Stimulated activated CD4-positive, alpha-beta T cell treated with anti-CD3 and anti-CD28 coated beads, Interleukin-4, amount 100 ng/mL, for 1 hour (primary cell): ENCODE measurements around the gene DSCAM.
"Not testable (repeated sequence)": the region's sequence is repeated elsewhere in the genome, so short reads cannot be mapped to it uniquely, and the experiment has no call there.

Experiments
- DNase-seq: peaks from one replicate; pipeline ENCODE4 v3.0.0-alpha.2; 2020

DSCAM gene

DNA sequence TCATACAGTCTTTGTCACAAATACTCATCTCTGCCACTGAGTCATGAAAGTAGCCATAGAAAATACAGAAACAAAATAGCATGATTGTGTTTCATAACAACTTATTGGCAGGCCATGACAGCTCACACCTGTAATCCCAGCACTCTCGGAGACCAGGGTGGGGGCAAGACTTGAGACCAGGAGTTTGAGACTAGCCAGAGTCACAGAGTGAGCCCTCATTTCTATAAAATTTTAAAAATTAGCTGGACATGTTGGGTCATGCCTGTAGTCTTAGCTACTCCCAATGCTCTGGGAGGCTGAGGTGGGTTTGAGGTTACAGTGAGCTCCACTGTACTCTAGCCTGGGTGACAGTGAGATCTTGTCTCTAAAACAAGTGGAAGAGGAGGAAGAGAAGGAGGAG, 568.6 kb downstream of the DSCAM start:
- DNase-seq = no peak

DNA sequence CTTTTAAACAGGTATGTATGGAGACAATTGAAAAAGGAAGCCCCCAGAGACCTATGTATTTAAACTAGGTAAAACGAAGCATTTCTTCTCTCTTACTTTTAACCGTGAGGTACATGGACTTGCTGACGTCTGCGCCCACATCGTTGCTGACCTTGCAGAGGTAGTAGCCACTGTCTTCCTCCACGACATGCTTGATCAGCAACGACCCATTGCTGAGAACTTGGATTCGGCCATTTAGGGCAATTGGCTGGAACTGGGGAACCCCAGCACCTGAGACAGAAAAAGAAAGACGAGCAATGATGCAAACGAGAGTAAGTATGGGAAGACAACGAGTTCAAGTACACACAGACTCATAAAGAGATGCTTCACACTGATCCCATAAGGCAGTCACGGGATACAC, 571.0 kb downstream of the DSCAM start:
- no peak for DNase-seq

DNA sequence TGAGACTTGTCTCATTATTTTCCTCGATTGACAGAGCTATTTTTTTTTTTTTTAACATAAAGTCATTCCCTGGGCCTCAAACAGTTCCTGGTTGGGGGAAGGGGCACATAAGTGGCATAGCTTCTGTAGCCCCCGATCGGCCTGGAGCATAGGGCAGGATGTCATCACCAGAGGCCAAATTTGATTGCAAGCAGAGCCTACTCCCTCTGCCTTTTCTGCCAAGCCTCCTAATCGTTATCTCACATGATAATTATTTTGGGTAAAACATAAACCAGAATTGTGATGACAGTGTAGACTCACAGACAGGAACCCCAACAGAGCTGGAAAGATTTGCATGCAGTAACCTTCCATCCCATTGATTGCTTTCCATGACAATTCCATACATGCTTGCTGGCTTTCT, 574.9 kb downstream of the DSCAM start:
- DNase-seq = no peak

DNA sequence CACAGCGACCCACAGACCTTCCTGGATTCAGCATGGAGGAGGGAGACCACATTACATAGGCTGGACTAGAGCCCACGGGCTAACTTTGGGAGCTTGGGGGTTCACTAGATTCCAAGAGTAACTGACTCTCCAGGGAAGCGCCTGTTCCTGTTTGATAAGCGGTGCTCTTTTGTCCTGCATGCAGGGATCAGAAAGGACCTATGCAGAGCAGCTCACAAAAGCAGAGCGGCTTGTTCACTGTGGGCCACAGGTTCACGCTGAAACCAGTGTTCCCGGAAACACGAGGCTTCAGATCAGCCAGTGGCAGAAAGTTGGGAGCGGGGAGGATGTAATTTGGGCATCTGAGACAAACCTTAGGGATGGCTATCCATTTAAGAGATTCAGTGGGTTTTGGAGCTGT, 575.8 kb downstream of the DSCAM start:
- no peak for DNase-seq

DNA sequence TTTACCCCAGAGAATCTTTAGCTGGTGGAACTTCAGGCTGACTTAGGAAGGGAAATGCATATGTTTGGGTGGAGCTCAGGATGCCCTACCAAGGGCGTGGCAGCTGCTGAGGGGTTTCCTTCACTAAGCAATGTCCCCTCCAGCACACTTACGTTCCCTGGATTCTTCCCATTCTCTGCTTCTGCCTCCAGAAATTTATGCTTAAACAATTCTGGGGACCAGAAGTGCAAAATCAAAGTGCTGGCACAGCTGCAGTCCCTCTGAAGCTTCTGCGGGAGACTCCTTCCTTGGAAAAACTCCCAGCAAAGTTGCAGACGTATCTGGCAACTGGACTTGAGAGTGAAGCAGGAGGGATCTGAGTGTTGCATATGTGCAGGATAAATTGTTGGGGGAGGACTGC, 576.9 kb downstream of the DSCAM start:
- DNase-seq = no peak

DNA sequence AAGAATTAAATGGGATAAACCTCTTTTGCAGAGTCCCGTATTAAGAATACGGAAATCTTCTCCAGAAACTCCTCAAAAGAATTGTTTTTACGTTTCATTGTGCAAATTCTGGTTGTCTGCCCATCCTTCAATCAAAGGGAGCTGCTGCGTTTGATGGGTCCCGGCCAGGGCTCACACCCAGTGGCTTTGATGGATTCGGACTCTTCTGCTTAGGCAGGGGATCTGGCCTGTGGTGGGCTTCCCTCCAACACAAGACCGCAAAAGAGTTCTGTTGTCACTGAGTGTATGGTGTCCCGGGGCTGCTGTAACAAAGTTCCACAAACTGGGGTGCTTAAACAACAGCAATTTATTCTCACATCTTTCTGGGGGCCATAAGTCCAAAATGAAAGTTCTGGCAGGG, 577.7 kb downstream of the DSCAM start:
- DNase-seq = no peak

DNA sequence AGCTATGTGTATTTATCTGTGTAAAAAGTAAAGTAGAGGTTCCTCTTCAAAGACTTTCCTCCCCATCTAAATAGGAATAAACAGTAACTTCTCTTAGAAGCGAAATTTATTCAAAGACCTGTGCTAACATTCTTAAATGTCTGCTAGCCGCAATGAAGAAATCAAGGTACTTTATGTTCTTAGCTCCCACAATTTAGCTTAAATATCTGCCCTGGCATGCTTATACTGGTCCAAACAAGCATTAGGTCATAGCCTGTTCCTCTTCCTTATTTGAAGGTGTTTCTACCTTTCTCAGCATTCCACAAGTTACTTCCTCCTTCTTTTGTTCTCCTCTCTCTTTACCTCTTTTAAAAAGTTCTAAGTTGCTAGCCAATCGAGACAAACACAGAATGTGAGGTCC, 588.5 kb downstream of the DSCAM start:
- not testable (repeated sequence) for DNase-seq

DNA sequence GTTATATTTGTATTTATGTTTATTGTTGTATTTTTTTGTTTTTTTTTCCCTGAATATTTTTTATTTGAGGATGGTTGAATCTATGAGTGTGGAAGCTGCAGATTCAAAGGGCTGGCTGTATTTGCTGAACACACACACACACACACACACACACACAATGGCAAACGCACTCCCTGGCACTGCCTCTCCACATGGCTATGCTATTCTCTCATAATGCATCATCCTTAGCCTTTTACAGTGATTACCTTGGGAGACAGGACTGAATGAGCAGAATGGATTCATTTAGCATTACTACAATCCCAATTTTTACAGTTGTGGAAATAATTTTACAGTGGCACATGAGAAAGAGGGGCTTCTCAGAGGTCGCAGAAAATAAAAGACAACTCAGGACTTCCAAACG, 589.6 kb downstream of the DSCAM start:
- no peak for DNase-seq

DNA sequence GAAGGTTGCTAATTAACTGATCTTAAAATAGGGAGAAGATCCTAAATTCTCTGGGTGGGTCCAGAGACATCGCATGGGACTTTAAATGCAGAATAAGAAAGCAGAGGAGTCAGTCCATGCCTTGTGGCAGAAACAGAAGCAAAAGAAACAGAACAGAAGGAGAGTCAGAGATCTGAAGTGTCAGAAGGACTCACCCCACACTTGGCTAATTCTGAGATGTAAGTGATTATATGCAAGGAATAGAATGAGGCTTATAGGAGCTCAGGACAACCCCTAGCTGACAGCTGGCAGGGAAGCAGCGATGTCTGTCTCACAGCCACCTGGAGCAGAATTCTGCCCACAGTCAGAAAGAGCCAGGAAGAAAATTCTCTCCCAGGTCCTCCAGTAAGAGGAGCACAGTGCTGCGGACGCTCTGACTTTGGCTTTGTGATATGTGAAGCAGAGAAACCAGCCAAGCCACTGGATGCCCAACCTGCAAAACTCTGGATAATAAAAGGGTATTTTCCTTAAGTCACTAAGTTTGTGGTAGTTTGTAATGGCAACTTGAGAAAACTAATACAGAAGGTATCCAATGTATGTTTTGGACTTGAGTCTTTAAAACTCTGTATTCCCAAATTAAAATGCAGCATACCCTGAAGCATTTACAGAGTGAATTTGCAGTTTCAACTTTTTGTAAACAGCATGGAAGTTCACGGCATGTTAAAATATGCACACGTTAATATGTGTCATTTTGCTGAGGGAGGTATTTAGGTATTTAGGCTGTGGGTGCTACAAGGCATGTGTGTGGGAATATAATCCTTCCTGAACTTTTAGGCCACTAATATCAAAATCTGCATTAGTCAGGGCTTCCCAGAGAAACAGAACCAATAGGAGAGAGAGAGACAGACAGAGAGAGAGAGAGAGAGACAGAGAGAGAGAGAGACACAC, 591.2 kb downstream of the DSCAM start:
- no peak for DNase-seq

DNA sequence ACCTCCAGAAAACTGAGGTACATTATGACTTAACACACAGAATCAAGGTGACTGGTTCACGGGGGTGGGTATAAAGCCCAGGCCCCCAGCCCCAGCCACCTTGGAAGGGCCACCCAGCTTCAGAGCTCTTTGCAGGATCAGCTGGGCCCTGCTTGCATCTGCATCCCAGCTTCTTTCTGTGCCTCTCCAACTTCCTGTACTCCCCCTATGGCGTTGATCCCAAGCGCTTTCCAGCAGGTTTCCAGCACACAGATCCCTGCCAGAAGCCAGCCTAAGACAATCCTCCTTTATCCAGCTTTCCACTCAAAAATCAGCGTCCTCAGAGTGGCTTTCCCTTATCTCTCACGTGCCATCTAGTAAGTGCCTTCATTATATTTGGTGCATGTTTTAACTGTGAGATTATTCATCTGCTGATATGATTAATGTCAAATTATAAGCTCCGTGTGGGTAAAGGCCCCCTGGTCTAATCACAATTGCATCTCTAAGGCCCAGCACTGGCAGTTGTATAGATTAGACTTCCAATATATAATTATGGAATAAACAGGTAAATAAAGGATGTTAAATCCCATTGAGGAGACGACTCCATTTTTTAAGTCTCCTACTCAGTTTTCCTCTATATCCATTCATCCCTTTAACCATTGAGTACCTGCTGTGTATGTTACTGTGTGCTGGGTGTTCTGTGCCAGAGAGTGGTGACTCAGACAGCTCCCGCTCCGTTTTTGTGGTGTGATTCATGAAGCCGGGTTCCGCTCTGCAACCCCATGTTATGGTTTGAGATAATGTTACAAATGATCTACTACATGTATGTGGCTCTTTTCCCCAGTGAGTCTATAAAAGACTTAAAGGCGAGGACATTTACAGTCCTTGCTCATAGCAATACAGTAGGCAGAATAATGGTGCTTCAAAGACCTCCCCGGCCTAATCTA, 592.2 kb downstream of the DSCAM start:
- no peak for DNase-seq

DNA sequence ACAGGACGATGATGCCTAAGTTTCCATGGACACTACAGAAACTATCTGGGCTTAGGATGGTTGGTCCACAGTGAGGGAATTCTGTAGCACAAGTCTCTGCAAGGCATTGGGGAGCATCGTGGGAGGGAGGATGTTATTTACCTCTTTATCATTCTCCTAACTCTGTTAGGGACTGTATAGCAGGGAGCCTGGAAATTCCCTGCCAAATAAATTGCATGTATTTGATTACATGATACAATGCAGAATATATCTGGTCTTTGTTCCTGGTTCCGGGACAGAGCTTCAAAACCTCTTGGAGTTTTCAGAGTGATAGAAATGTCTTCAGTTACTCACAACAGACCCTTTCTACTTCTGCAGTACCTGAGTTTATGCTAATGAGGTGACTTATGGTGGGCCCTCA, 593.8 kb downstream of the DSCAM start:
- DNase-seq = no peak

DNA sequence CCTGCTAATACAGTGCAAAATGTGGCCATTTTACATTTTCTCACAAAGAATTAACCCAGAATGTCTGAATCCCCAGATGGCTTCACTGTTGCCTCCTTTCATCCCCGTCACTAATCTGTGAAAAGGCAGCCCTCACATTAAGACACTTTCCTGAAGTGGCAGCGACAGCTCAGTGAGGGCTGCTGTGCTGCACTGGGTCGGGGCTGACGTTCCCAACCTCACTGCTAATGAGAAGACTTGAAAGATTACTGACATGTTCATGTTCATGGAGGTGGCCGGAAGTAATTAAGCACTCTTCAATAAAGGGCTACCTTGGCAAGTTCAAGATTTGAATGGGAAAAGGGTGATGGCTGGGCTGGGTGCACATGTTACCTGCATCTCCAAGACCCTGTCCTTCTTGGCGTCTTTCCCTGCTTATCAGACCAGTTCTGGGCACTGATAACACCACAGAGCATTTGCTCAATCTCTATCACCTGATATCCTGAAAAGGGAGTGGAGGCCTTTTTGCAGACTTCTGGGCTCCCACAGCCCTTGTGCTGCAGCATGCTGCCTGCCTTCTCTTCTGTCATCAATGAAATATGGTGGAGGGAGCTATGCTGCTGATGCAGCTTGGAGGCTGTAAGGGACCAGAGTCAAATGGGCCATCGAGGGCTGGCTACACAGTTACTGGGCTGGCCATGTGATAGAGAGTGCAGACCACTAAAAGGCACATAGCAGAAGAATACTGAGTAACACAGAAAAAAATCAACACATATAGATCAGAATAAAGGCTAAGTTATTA, 596.3 kb downstream of the DSCAM start:
- DNase-seq = no peak

DNA sequence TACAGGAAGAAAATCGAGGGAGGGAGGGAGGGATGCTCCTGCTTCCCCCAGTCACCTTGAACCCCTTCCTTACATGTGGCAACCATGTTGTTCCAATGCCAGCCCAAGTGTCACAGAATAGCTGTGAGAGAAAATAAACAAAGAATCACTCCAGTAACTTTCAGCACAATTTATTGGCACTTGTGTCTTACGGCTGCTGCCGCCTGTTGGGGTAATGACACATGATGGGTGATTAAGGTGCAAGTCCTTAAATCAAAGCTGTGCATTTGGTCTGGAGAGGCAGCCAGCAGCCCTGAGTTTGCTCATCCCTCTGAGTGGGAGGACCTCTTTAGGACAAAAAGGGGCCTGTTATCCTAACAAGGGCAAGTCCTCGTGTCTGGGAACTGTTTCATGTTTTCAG, 602.0 kb downstream of the DSCAM start:
- DNase-seq = no peak

DNA sequence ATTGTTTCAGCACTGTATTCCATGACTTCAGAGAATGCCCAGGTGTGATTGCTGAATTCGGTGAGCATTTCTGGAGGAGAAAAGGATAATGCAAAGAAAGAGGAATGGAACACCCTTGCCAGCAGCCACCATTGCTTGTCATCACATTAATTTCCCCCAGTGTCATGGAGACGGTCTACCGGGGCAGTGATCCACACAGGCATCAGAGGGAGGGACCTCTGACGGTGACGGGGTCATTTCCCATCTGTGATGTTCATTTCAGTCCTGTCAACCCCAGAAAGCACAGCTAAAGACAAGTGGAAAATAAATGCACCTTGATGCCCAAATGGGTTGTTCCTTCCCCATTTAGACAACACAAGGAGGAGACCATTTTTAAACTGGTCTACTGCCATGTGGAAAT, 603.3 kb downstream of the DSCAM start:
- no peak for DNase-seq

DNA sequence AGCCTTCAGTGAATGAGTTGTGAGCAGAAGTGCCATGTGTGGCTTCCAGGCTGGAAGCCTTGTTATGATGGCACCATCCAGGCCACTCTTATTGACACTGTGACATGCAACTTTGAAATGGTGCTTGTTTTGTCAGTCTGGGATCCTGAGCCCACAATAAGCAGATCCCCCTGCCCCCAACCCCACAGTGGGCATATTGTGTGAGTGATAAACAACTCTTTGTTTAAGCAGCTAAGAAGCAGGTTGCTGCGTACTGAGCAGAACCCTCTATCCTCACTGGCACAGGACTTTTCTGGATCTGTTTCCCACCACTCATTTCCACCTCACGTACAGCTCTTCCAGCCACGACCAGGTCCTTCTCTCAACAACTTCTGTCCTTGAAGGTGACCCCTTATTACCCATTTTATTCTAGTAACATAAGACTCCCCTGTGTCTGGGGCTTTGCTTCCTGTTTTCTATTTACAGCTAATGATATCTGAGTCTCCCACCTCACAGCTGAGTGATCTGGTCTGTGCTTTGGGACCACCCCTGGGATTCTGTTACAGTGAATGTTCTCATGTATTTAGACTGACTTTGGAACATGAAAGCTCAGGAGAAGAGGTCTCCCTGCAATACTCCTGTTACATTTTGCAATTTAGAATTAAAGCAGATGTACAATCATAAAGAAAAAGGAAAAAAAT, 604.2 kb downstream of the DSCAM start:
- DNase-seq = no peak

DNA sequence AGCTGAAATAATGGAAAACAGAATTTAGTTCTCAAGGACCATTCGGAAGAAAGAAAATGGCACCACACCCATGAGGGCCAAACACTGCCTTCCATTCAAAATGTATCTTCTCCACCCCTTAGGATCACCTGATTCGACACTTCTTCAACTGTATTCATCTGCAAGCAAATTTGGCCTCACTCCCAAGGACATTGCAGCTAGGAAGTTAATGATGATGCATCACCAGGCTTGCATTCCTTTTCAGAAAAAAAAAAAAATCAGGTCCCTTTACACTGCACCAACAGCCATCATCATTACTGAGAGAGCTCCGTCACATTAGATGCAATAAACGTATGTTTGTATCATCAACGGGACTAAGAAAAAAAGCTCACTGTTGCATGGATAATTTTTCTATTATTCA, 611.4 kb downstream of the DSCAM start:
- DNase-seq = no peak

DNA sequence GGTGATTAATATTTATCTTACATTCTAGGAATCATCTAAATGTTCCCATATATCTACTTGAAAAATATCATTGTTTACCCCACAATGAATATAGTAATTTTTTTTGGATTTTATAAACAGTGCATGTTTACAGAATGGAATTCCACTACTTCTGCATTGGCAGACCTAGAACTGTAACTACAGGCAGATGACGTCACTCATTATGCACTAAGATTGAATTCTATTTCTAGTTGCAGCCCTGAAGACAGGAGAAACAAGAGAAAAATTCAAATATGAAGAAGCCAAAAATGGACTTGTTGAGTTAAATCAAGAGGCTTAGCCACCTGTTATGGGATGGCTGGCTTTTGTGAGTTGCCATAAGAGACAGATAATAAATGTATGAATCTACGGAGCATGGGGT, 615.0 kb downstream of the DSCAM start:
- DNase-seq = no peak

DNA sequence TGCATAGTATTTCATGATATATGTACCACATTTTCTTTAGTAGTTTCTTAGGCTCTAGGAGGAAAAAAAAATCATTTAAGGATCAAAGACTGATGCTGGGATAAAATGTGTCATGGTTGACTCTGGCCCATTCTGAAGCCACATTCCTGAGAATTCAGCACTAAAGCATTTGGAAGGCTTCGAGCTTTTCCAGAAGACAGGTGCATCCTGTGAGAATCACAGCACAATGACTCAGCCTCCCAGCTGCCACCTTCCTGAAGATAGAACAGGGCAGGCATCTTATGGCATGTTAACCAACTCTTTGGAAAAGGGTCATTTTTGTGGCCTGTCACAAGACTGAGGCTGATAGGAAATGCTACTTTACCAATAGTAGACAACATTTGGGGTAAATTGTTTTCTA, 619.9 kb downstream of the DSCAM start:
- no peak for DNase-seq

DNA sequence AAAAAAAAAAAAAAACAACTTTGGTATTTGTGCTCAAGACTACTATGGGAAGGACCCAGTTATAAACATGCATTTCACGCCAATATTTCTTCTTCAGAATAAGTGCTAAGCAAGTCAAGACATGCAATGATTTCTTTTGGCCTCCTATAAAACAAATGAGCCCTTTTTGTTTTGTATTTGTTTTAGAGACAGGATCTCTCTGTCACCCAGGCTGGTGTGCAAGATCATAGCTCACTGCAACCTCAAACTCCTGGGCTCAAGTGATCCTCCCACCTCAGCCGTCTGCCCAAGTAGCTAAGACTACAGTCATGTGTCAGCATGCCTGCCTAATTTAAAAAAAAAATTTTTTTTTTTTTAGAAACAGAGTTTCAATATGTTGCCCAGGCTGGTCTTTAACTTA, 631.0 kb downstream of the DSCAM start:
- DNase-seq = no peak

DNA sequence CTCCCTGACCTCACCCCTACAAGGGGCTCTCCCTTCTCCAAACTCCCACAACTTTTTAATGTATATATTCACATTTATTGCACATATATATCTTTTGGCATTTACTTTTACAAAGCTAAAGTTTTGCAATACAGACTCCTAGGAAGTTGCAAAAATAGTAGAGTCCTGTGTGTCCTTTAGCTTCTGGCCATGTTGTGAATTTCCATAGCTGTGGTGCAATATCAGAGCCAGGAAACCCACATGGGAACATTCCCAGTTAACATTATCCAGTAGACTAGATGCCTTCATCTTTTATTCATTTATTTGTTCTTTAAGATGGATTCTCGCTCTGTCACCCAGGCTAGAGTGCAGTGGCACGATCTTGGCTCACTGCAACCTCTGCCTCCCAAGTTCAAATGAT, 636.7 kb downstream of the DSCAM start:
- no peak for DNase-seq

DNA sequence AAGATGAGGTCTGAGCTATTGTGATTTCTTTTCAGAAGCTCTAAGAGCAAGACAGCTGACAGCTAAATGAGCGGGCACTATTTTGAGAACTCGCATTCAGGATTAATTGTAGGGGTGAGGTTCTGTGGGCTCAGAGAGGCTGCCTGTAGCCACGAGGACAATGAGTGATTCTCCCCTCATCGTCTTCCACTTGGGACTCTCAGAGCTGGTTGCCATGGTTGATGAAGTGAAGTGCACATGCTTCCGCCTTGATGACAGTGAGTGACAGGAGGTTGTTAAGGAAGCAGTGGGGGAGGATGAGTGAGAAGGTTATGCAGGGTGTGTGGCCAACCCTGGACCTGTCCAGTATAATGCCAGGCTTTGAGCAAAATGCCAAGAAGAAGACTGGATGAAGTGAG, 638.0 kb downstream of the DSCAM start:
- no peak for DNase-seq

DNA sequence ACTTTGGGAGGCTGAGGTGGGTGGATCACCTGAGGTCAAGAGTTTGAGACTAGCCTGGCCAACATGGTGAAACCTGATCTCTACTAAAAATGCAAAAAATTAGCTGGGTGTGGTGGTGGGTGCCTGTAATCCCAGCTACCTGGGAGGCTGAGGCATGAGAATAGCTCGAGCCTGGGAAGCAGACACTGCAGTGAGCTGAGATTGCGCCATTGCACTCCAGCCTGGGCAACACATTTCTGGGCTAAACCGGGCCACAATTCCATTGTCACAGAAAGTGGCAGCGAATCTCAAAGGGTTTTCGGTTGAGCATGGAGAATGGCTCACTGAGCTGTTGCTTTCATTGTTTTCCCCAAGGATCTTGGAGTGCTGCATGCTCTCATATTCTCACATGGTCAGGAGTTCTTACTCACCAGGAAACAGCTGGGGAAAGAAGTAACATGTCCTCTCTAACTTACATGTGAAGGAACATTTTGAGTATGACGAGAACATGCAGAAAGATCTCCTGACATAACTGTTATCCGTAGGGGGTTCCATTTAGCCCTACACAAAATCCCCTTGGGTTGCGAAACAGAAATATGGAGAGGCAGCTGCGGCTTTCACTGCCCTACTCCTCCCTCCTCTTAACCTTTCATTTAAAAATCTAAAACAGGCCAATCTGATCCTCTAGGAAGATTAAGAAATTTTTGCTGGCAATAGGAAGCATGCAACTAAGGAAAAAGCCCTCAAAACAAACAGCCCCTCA, 638.6 kb downstream of the DSCAM start:
- no peak for DNase-seq
